Measurements from ENCODE around the gene EPHB6. TPM values are rescaled to one million over a fixed set of nuclear protein-coding genes. Genes with fewer than 3 reads are reported as not detected.

EPHB6 gene
- total and polyA plus RNA-seq, 10 of the 15 experiments (the other 5 are each of a cell fraction or from before 2014, with no cell fraction given) = 0.06 to 1.3 (median 0.37) TPM; not detected in 2

DNA sequence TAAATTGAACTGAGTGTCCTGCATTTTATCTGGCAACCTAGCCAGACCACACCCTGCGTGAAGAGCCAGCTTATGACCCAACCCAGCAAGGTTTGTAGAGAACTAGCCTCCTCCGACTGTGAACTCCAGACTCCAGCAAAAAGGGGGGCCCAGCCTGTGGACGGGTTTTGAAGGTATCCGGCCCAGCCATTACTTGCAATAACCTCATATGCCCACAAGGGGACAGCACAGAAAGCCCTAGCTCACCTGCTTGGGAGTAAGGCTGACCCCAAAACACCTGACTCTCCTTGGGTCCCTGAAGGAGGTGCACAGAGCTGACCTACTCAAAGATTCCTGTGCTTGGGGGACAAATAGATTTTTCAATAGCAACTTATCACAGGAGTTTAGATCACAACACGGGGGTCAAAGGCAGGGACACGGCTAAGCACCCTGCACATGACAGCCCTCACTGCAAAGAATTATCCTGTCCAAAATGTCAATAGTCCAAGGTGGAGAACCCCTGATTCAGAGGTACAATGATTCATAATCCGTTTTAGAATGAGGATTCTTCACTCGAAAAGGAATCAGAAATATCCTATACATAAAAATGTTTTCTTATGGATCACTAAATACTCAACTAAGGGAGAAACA is 26.1 kb downstream of the EPHB6 start:
- H3K9ac ChIP-seq (ENCODE audit: control insufficient read depth, insufficient read depth, low read length) = no peak overlapping the region
- in situ Hi-C loops (cut with MboI) (no loop called here), intact Hi-C loops (cut with micrococcal nuclease; ENCODE audit: unreplicated experiment) (loop anchor here (2.0 kb wide), 2 partner anchors 122 to 334 kb away; no protein-coding TSS in a partner anchor)
- DNase-seq (ENCODE audit: low read depth, low spot score) = no peak
- WGBS (ENCODE audit: insufficient coverage, insufficient replicate concordance, low lambda C conversion rate, missing lambda C conversion rate) = 6% methylated on average over 8 of the region's 8 CpGs
- BruUV-seq (replicated peaks) = no TSS peak
- H3K4me3 ChIP-seq = no peak overlapping the region
- no peak overlapping the region for H3K4me2 ChIP-seq (ENCODE audit: control insufficient read depth, insufficient read depth)
- ChIA-PET RAD21 (ENCODE audit: unreplicated experiment) (interaction anchor here (0.7 to 1.7 kb wide), 6 partner anchors 27 to 334 kb away, joined by 3 to 6 read pairs (median 4); no protein-coding TSS in a partner anchor), SMC1A (ENCODE audit: uncharacterized antibody, unreplicated experiment) (interaction anchor here (0.6 to 4.6 kb wide), 9 partner anchors 45 to 334 kb away, joined by 3 to 39 read pairs (median 3); no protein-coding TSS in a partner anchor), CTCF (interaction anchor here (0.8 to 7.1 kb wide), 25 partner anchors 8 to 334 kb away, joined by 3 to 123 read pairs (median 3); partner anchors contain the start of genes EPHB6 and TRPV5), POLR2A (interaction anchor here (0.6 kb wide), 1 partner anchor 534 kb away, joined by 4 read pairs; no protein-coding TSS in a partner anchor)
- no peak overlapping the region for H3K27ac ChIP-seq (ENCODE audit: control insufficient read depth, insufficient read depth)
- no peaks in the 10 kb centered on the region for H4K20me1 ChIP-seq (ENCODE audit: control insufficient read depth, insufficient read depth)
- H3K36me3 ChIP-seq (ENCODE audit: control insufficient read depth in 2 of 2, insufficient read depth in 2 of 2, low read length in 1 of 2) = no peaks in the 10 kb centered on the region
- FAIRE-seq = peak; percentile 75
- H3K27me3 ChIP-seq (replicated peaks in 1 of 2; ENCODE audit: control insufficient read depth in 2 of 2, insufficient read depth in 2 of 2, low read length in 1 of 2) = 0 out of 4 replicates have a peak, but pooled peaks cover 0 to 2% of the 10 kb centered on the region in 2 experiments
- no peaks in the 10 kb centered on the region for H3K4me1 ChIP-seq (ENCODE audit: control insufficient read depth, insufficient read depth, low read length)
- H3K9me3 ChIP-seq (replicated peaks; ENCODE audit: control insufficient read depth, insufficient read depth, low read length) = no peaks in the 10 kb centered on the region
- peak; percentile 87 for ATAC-seq
- no peaks in the 10 kb centered on the region for H3K79me2 ChIP-seq (ENCODE audit: control insufficient read depth, insufficient read depth, low read length)
- H2AFZ ChIP-seq (ENCODE audit: control insufficient read depth, low read depth, low read length) = no peak overlapping the region
- no peak for TF ChIP-seq ELK1 (IDR thresholded peaks at IDR 0.05; ENCODE audit: low read depth, low read length)
- TF ChIP-seq RAD51 (IDR thresholded peaks at IDR 0.05) = no peak
- TF ChIP-seq SMAD5 (IDR thresholded peaks at IDR 0.05; ENCODE audit: low read depth) = no peak
- TF ChIP-seq ZNF207 (IDR thresholded peaks at IDR 0.05; ENCODE audit: borderline replicate concordance) = 0 out of 2 replicates have a peak, but pooled peaks have one; percentile 34
- no peak for TF ChIP-seq PAX5 (IDR thresholded peaks at IDR 0.05; ENCODE audit: borderline replicate concordance, low read depth, low read length)
- TF ChIP-seq E2F8 (IDR thresholded peaks at IDR 0.05; ENCODE audit: low read depth, partially characterized antibody) = no peak
- TF ChIP-seq TCF12 (IDR thresholded peaks at IDR 0.05; ENCODE audit: low read depth, low read length) = no peak
- TF ChIP-seq TAF1 (IDR thresholded peaks at IDR 0.05; ENCODE audit: borderline replicate concordance, low read depth, low read length) = no peak
- TF ChIP-seq, protein P1, sequence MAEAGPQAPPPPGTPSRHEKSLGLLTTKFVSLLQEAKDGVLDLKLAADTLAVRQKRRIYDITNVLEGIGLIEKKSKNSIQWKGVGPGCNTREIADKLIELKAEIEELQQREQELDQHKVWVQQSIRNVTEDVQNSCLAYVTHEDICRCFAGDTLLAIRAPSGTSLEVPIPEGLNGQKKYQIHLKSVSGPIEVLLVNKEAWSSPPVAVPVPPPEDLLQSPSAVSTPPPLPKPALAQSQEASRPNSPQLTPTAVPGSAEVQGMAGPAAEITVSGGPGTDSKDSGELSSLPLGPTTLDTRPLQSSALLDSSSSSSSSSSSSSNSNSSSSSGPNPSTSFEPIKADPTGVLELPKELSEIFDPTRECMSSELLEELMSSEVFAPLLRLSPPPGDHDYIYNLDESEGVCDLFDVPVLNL (IDR thresholded peaks at IDR 0.05; ENCODE audit: low read depth, low read length) = no peak
- no peak for TF ChIP-seq CUX1 (IDR thresholded peaks at IDR 0.05; ENCODE audit: insufficient replicate concordance, low read depth, low read length)
